Measurements from ENCODE around the gene ZBTB40. TPM values are rescaled to one million over a fixed set of nuclear protein-coding genes. Genes with fewer than 3 reads are reported as not detected.

ZBTB40 gene
- total RNA-seq, 1 experiment from 2014 or later: 16.9 TPM

DNA sequence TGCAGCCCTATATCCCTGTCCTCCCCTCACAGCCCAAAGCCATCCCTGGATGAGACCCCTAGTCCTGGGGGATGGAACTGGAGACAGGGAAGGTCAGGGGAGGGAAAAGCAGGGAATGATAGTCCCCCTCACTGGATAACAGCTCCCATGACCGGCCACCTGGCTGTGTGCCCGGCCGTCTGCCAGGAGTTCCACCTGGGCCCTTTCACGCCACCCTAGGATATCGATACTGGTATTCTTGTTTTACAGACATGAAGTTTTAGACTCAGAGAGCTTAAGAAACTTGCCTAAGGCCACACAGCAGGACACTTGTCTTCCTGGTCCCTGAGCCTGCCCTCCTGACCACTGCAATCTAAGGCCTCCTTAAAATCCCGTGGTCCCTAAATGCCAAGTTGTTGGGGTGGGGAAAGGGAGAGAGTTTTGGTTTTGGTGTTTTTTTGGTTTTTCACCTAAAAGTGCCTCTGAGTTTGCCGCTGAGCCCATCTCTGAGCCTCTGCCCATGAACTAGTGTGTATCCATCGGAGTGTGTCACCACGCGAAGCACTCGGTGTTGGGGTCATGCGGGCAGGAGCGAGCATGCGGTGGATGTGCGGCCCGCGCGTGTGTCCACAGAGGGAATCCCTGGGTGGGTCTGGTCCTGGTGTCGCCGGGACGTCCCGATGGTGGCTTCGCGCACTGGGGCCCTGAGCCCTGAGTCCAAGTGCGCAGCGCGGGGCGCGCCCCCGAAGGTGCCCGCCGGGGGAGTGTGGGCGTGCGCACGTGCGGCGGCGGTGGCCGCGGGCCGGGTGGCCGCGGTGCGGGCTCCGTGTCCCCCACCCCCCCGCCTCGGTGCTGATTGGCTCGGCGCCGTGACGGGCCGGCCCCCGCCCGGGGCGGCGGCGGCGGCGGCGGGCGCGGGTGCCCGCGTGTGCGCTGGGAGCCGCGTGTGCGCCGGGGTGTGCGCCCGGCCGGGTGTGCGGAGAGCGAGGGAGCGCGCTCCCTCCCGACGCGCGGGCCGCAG, 111.2 kb downstream of the ZBTB40 start, which contains the start of gene EPHA8:
EPHA8 (plus strand) TSS at position 906 of the 1,000 bp plus-strand sequence. CDS start 147 bp downstream, outside the sequence.
- no peaks in the 10 kb centered on the region for H3K36me3 ChIP-seq
- no peaks in the 10 kb centered on the region for H3K9me3 ChIP-seq (replicated peaks)
- peaks cover 77% of the 10 kb centered on the region for H3K27me3 ChIP-seq (replicated peaks)
- no peak within 1 kb of the TSS for H3K27ac ChIP-seq
- no peak for DNase-seq (ENCODE audit: low read depth in 1 of 2, low spot score in 2 of 2)
- no peaks in the 10 kb centered on the region for H3K4me1 ChIP-seq (replicated peaks)
- H3K4me3 ChIP-seq: no peak within 1 kb of the TSS

- H3K27me3 ChIP-seq (replicated peaks): peaks cover 73% of the 10 kb centered on the region
- no peak for DNase-seq (ENCODE audit: low read depth in 1 of 2, low spot score in 2 of 2)
These were observed 112.3 kb downstream of the ZBTB40 start for GRCh38 chr1:22563671-22564602.

GRCh38 chr1:22566161-22566560, 114.5 kb downstream of the ZBTB40 start:
- DNase-seq (ENCODE audit: low read depth in 1 of 2, low spot score in 2 of 2): no peak
- Histone ChIP-seq H3K27ac (no peak overlapping the region), H3K9me3 (replicated peaks) (no peaks in the 10 kb centered on the region), H3K27me3 (replicated peaks) (peaks cover 57% of the 10 kb centered on the region), H3K4me1 (replicated peaks) (no peaks in the 10 kb centered on the region), H3K36me3 (no peaks in the 10 kb centered on the region), H3K4me3 (no peak overlapping the region)

More at GRCh38 chr1:22563671-22564602, 112.3 kb downstream of the ZBTB40 start:
- no peaks in the 10 kb centered on the region for H3K9me3 ChIP-seq (replicated peaks)
- no peaks in the 10 kb centered on the region for H3K4me1 ChIP-seq (replicated peaks)
- no peaks in the 10 kb centered on the region for H3K36me3 ChIP-seq
- no peak overlapping the region for H3K4me3 ChIP-seq
- H3K27ac ChIP-seq: no peak overlapping the region

DNA sequence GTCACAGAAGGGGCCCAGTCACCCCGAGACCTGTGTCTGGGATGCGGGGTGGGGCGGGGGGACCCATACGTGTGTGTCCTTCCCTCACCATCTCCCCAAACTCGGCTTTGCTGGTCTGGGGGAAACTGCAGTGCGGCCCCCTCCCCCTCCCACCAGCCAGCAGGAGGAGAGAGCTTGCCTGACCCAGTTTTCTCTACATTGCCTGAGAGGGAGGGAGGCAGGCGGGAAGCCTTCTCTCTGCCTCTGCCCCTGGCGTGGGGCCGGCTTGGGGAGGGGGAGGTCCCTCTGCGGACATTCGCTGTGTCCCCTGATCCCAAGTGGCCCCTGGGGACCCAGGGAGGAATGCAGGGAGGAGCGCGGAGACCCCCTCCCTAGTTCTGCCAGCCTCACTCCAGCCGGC, 115.5 kb downstream of the ZBTB40 start:
- Histone ChIP-seq H3K36me3 (no peaks in the 10 kb centered on the region), H3K27me3 (replicated peaks) (peaks cover 48% of the 10 kb centered on the region), H3K4me1 (replicated peaks) (no peaks in the 10 kb centered on the region), H3K27ac (no peak overlapping the region), H3K4me3 (no peak overlapping the region), H3K9me3 (replicated peaks) (no peaks in the 10 kb centered on the region)
- DNase-seq (ENCODE audit: low read depth in 1 of 2, low spot score in 2 of 2): no peak

DNA sequence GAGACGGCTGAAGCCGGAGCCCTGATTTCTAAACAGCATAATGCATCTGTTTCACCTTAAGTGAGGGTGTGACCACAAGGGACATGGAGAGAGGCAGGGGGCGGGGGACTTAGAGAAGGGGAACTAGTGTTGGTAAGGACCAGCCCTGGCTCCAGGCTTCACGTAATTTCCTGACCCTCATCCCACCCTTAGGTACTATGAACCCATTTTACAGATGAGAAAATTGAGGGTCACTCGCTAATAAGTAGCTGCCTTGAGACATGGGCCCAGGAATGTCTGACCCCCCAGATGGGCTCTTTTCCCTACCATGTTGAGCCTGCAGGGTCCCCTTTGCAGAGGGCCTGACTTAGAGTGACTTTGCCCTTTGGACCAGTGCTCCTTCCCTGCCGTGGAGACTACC, 116.3 kb downstream of the ZBTB40 start:
- H3K27ac ChIP-seq: no peak overlapping the region
- no peaks in the 10 kb centered on the region for H3K36me3 ChIP-seq
- H3K4me3 ChIP-seq: no peak overlapping the region
- no peak for DNase-seq (ENCODE audit: low read depth in 1 of 2, low spot score in 2 of 2)
- H3K27me3 ChIP-seq (replicated peaks): peaks cover 46% of the 10 kb centered on the region
- H3K4me1 ChIP-seq (replicated peaks): no peaks in the 10 kb centered on the region
- no peaks in the 10 kb centered on the region for H3K9me3 ChIP-seq (replicated peaks)

DNA sequence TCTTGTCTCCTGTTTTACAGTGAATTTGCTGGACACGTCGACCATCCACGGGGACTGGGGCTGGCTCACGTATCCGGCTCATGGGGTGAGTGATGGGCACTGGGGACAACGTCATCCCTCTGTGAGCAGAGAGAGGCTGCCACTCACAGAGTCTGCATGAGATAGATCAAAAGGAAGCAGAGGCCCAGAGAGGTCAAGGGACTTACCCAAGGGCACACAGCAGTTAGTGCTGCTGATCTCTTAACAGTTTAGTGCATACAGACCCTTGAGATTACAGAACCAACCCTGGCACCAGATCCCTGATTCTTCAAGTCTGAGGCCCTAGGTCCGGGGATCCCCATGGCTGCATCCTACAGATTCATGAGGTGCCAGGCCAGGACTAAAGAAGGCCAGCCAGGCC, 117.6 kb downstream of the ZBTB40 start:
- no peak overlapping the region for H3K4me3 ChIP-seq
- no peaks in the 10 kb centered on the region for H3K9me3 ChIP-seq (replicated peaks)
- H3K36me3 ChIP-seq: no peaks in the 10 kb centered on the region
- no peaks in the 10 kb centered on the region for H3K4me1 ChIP-seq (replicated peaks)
- H3K27me3 ChIP-seq (replicated peaks): peaks cover 50% of the 10 kb centered on the region
- no peak overlapping the region for H3K27ac ChIP-seq
- no peak for DNase-seq (ENCODE audit: low read depth in 1 of 2, low spot score in 2 of 2)

DNA sequence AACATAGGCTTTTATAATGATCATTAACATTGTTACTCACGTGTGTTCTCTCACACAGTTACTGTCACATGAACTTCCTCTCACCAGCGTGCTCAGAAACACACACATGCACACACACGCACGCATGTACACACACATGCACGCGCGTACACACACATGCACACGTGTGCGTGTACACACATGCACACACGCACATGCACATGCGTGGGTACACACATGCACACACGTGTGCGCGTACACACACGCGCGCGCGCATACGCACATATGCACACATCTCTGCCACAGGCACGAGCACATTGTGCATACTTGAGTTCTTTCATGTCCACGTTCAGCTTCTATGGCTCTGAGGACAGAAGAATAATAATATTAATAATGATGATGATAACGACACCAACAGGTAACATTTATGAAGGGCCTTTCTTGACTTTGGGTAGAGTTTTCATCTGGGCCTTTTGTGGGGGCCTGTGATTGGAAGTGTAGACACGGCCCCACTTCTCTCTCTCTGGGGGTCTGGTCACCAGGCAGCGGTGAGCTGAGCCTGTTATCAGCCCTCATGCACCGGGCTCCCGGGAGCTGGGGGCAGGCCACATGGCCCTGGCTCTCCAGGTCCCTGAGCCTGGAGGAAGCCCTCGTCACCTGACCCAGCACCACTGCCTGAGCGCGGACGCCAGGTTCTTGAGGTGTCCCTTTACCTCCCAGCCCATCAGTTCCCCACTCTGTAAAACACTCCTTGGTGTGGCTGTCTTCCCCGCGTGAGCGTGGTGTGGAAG, 118.7 kb downstream of the ZBTB40 start:
- no peak for DNase-seq (ENCODE audit: low read depth in 1 of 2, low spot score in 2 of 2)
- Histone ChIP-seq H3K4me1 (replicated peaks) (no peaks in the 10 kb centered on the region), H3K27me3 (replicated peaks) (peaks cover 48% of the 10 kb centered on the region), H3K27ac (no peak overlapping the region), H3K4me3 (no peak overlapping the region), H3K36me3 (no peaks in the 10 kb centered on the region), H3K9me3 (replicated peaks) (no peaks in the 10 kb centered on the region)

DNA sequence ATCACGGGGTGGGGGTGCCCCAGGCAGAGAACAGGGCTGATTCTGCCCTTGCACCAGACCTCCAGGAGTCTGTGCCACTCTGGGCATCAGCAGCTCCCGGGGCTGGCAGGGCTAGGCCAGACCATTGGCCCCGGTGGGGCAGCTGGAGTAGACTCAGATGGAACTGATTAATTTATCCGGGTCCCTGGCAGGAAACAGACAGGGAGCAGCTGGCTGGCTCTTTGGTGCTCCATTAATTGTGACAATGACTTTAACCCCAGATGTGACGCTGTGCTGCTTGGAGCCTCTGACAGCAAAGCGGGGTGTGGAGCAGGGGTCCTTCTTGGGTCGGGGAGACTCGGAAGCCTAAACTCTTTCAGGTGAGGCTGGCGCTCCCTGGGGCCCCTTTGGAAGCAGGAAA, 121.2 kb downstream of the ZBTB40 start:
- Histone ChIP-seq H3K36me3 (no peaks in the 10 kb centered on the region), H3K4me3 (no peak overlapping the region), H3K27me3 (replicated peaks) (peaks cover 38% of the 10 kb centered on the region), H3K4me1 (replicated peaks) (no peaks in the 10 kb centered on the region), H3K27ac (no peak overlapping the region), H3K9me3 (replicated peaks) (no peaks in the 10 kb centered on the region; the same call in 1 of the 2 replicates)
- no peak for DNase-seq (ENCODE audit: low read depth in 1 of 2, low spot score in 2 of 2)

DNA sequence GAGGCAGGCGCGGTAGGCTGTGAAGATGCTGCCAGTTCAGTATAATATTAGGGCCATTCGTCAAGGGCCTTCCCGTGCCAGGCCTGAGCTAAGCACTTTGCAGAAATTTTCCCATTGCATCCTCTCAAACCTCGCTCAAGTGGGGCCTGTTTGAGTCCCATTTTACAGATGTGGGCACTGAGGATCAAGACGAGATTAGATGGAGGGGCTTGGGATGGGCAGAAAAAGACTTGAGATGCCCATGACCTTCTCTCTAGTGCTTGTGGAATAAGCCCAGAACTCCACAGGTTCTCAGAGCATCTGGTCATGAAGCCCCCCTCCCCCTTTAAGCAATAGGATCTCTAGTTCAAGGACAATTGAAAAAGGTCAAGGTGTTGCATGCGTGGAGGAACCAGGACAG, 121.6 kb downstream of the ZBTB40 start:
- no peaks in the 10 kb centered on the region for H3K36me3 ChIP-seq
- DNase-seq (ENCODE audit: low read depth in 1 of 2, low spot score in 2 of 2): no peak
- peaks cover 34% of the 10 kb centered on the region for H3K27me3 ChIP-seq (replicated peaks)
- no peak overlapping the region for H3K27ac ChIP-seq
- no peaks in the 10 kb centered on the region; the same call in 1 of the 2 replicates for H3K9me3 ChIP-seq (replicated peaks)
- H3K4me1 ChIP-seq (replicated peaks): no peaks in the 10 kb centered on the region
- no peak overlapping the region for H3K4me3 ChIP-seq

GRCh38 chr1:22575532-22576149, 124.0 kb downstream of the ZBTB40 start:
- no peak for DNase-seq (ENCODE audit: low read depth in 1 of 2, low spot score in 2 of 2)
- H3K27me3 ChIP-seq (replicated peaks): peaks cover 29% of the 10 kb centered on the region
- no peak overlapping the region for H3K27ac ChIP-seq
- H3K36me3 ChIP-seq: no peaks in the 10 kb centered on the region
- peaks cover 4% of the 10 kb centered on the region; the same call in 1 of the 2 replicates for H3K9me3 ChIP-seq (replicated peaks)
- no peaks in the 10 kb centered on the region for H3K4me1 ChIP-seq (replicated peaks)
- H3K4me3 ChIP-seq: no peak overlapping the region

GRCh38 chr1:22576150-22576544, 124.5 kb downstream of the ZBTB40 start:
- H3K36me3 ChIP-seq: no peaks in the 10 kb centered on the region
- no peak for DNase-seq (ENCODE audit: low read depth in 1 of 2, low spot score in 2 of 2)
- H3K4me3 ChIP-seq: no peak overlapping the region
- peaks cover 27% of the 10 kb centered on the region for H3K27me3 ChIP-seq (replicated peaks)
- peaks cover 4% of the 10 kb centered on the region; the same call in 1 of the 2 replicates for H3K9me3 ChIP-seq (replicated peaks)
- no peaks in the 10 kb centered on the region for H3K4me1 ChIP-seq (replicated peaks)
- no peak overlapping the region for H3K27ac ChIP-seq

GRCh38 chr1:22576617-22577016, 125.0 kb downstream of the ZBTB40 start:
- Histone ChIP-seq H3K36me3 (no peaks in the 10 kb centered on the region), H3K27ac (no peak overlapping the region), H3K27me3 (replicated peaks) (peaks cover 26% of the 10 kb centered on the region), H3K9me3 (replicated peaks) (peaks cover 4% of the 10 kb centered on the region; the same call in 1 of the 2 replicates), H3K4me3 (no peak overlapping the region), H3K4me1 (replicated peaks) (no peaks in the 10 kb centered on the region)
- no peak for DNase-seq (ENCODE audit: low read depth in 1 of 2, low spot score in 2 of 2)
